Astrocyte (in vitro differentiated cells and primary cell): Measurements from ENCODE around the gene FAM3D. TPM values are rescaled to one million over a fixed set of nuclear protein-coding genes. Genes with fewer than 3 reads are reported as not detected.
"Not testable (repeated sequence)": the region's sequence is repeated elsewhere in the genome, so short reads cannot be mapped to it uniquely, and the experiment has no call there.

Source experiments
- DNase-seq: peaks from one replicate; pipeline ENCODE4 v3.0.0-alpha.2; 2010; ENCODE audit warnings: low read depth
- FAIRE-seq: peaks from 2 replicates; lab custom pipeline; 2011; peaks lifted over from hg19 to GRCh38; lab: Jason Lieb, UNC
- H2AFZ ChIP-seq: 2 replicates; pipeline ENCODE4 v1.6.0; 2012; ENCODE audit warnings: low read depth, low read length, inconsistent platforms
- H3K27ac ChIP-seq: 2 replicates; pipeline ENCODE4 v1.5.1; 2011; ENCODE audit warnings: low read depth, low read length, inconsistent platforms
- H3K27me3 ChIP-seq: 2 replicates; pipeline ENCODE4 v1.6.0; 2011; ENCODE audit warnings: low read length, inconsistent platforms; ENCODE audit not compliant: insufficient read depth
- H3K36me3 ChIP-seq: 2 replicates; pipeline ENCODE4 v1.5.1; 2011; ENCODE audit warnings: low read length, inconsistent platforms; ENCODE audit not compliant: insufficient read depth
- H3K4me1 ChIP-seq: 2 replicates; pipeline ENCODE4 v1.5.1; 2011; ENCODE audit warnings: low read length, inconsistent platforms; ENCODE audit not compliant: insufficient read depth
- H3K4me2 ChIP-seq: 2 replicates; pipeline ENCODE4 v1.6.0; 2012; ENCODE audit warnings: low read length, inconsistent platforms
- H3K4me3 ChIP-seq: 2 replicates; pipeline ENCODE4 v1.5.1; 2011; ENCODE audit warnings: low read depth, mild to moderate bottlenecking, low read length, inconsistent platforms; ENCODE audit not compliant: insufficient read depth
- H3K79me2 ChIP-seq: 2 replicates; pipeline ENCODE4 v1.6.0; 2012; ENCODE audit warnings: mild to moderate bottlenecking, low read length, inconsistent platforms; ENCODE audit not compliant: insufficient read depth
- H3K9ac ChIP-seq: 2 replicates; pipeline ENCODE4 v1.6.0; 2012; ENCODE audit warnings: mild to moderate bottlenecking, low read length, inconsistent platforms
- H3K9me3 ChIP-seq: 2 replicates; pipeline ENCODE4 v1.5.1; 2012; ENCODE audit warnings: low read depth, mild to moderate bottlenecking, low read length, inconsistent platforms; ENCODE audit not compliant: insufficient read depth
- H4K20me1 ChIP-seq: 2 replicates; pipeline ENCODE4 v1.6.0; 2012; ENCODE audit warnings: low read length, inconsistent platforms; ENCODE audit not compliant: insufficient read depth
- H3K27ac Mint-ChIP-seq: one replicate; pipeline ENCODE4 v1.8.0; 2021; ENCODE audit warnings: mild to moderate bottlenecking, mixed read lengths; ENCODE audit not compliant: unreplicated experiment
- H3K27me3 Mint-ChIP-seq: one replicate; pipeline ENCODE4 v1.8.0; 2021; ENCODE audit warnings: low read depth, mixed read lengths; ENCODE audit not compliant: unreplicated experiment
- H3K36me3 Mint-ChIP-seq: one replicate; pipeline ENCODE4 v1.8.0; 2021; ENCODE audit warnings: low read depth, mixed read lengths; ENCODE audit not compliant: unreplicated experiment
- H3K4me1 Mint-ChIP-seq: one replicate; pipeline ENCODE4 v1.8.0; 2021; ENCODE audit warnings: low read depth, mixed read lengths; ENCODE audit not compliant: unreplicated experiment
- H3K4me3 Mint-ChIP-seq: one replicate; pipeline ENCODE4 v1.8.0; 2021; ENCODE audit warnings: mild to moderate bottlenecking, moderate library complexity, mixed read lengths; ENCODE audit not compliant: unreplicated experiment
- H3K9me3 Mint-ChIP-seq: one replicate; pipeline ENCODE4 v1.8.0; 2021; ENCODE audit warnings: mild to moderate bottlenecking, mixed read lengths; ENCODE audit not compliant: unreplicated experiment
- EZH2 ChIP-seq: IDR thresholded peaks from 2 replicates; pipeline ENCODE4 v1.6.1; 2012; ENCODE audit warnings: mild to moderate bottlenecking, low read length, inconsistent platforms; ENCODE audit not compliant: insufficient read depth
- total RNA-seq: library from RNA; stranded (reverse); gene quantifications from 2 replicates; pipeline ENCODE4 v1.2.1, GENCODE V29; 2021
- TF ChIP-seq, protein P1 (sequence below): IDR thresholded peaks from 2 replicates; pipeline ENCODE4 v1.5.1; 2011; ENCODE audit warnings: low read depth, mild to moderate bottlenecking, inconsistent platforms, low read length, moderate library complexity; ENCODE audit not compliant: insufficient read depth

FAM3D gene
- total RNA-seq, 1 donor from 2014 or later, result not detected

DNA sequence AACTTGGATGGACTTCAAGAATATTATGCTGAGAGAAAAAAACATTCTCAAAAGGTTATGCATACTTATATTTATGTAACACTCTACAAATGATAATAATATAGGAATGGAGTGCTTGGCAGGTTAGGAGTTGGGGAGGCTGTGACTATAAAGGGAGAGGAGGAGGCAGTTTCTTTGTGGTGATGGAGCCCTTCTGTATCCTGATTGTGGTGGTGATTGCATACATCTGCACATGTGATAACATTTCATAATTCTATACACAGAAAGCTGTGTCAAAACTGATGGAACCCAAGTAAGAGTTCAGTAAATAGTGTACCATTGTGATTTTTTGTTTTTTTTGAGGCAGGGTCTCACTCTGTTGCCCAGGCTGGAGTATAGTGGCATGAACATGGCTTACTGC, 31.7 kb upstream of the FAM3D start:
- no peaks in the 10 kb centered on the region for H3K36me3 Mint-ChIP-seq
- no peaks in the 10 kb centered on the region for H3K4me1 Mint-ChIP-seq
- no peak for TF ChIP-seq EZH2
- TF ChIP-seq, protein P1, sequence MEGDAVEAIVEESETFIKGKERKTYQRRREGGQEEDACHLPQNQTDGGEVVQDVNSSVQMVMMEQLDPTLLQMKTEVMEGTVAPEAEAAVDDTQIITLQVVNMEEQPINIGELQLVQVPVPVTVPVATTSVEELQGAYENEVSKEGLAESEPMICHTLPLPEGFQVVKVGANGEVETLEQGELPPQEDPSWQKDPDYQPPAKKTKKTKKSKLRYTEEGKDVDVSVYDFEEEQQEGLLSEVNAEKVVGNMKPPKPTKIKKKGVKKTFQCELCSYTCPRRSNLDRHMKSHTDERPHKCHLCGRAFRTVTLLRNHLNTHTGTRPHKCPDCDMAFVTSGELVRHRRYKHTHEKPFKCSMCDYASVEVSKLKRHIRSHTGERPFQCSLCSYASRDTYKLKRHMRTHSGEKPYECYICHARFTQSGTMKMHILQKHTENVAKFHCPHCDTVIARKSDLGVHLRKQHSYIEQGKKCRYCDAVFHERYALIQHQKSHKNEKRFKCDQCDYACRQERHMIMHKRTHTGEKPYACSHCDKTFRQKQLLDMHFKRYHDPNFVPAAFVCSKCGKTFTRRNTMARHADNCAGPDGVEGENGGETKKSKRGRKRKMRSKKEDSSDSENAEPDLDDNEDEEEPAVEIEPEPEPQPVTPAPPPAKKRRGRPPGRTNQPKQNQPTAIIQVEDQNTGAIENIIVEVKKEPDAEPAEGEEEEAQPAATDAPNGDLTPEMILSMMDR, result no peak
- no peak overlapping the region for H3K4me3 Mint-ChIP-seq
- DNase-seq (no peak), FAIRE-seq (no peak)
- Histone ChIP-seq H3K9me3 (no peaks in the 10 kb centered on the region), H3K79me2 (no peaks in the 10 kb centered on the region), H3K9ac (no peak overlapping the region), H3K4me3 (no peak overlapping the region), H3K4me1 (no peaks in the 10 kb centered on the region), H2AFZ (no peak overlapping the region), H3K36me3 (no peaks in the 10 kb centered on the region), H3K27ac (no peak overlapping the region), H3K4me2 (no peak overlapping the region), H4K20me1 (no peaks in the 10 kb centered on the region), H3K27me3 (no peaks in the 10 kb centered on the region)
- peaks cover 4% of the 10 kb centered on the region for H3K9me3 Mint-ChIP-seq
- no peak overlapping the region for H3K27ac Mint-ChIP-seq
- peaks cover 6% of the 10 kb centered on the region for H3K27me3 Mint-ChIP-seq

- H3K36me3 Mint-ChIP-seq, result no peaks in the 10 kb centered on the region
- H2AFZ ChIP-seq, result no peak overlapping the region
- H4K20me1 ChIP-seq, result no peaks in the 10 kb centered on the region
- H3K27me3 ChIP-seq, result no peaks in the 10 kb centered on the region
- no peaks in the 10 kb centered on the region for H3K79me2 ChIP-seq
- H3K27ac Mint-ChIP-seq, result no peak overlapping the region
- TF ChIP-seq EZH2, result no peak
- TF ChIP-seq, protein P1, result no peak
- no peaks in the 10 kb centered on the region for H3K36me3 ChIP-seq
- H3K4me3 ChIP-seq, result no peak overlapping the region
- DNase-seq, result no peak
- FAIRE-seq, result no peak
- no peak overlapping the region for H3K27ac ChIP-seq
- no peaks in the 10 kb centered on the region for H3K9me3 ChIP-seq
- no peaks in the 10 kb centered on the region for H3K4me1 ChIP-seq
- no peak overlapping the region for H3K4me3 Mint-ChIP-seq
- peaks cover 6% of the 10 kb centered on the region for H3K27me3 Mint-ChIP-seq
- H3K4me2 ChIP-seq, result no peak overlapping the region
- no peak overlapping the region for H3K9ac ChIP-seq
- no peaks in the 10 kb centered on the region for H3K4me1 Mint-ChIP-seq
- peaks cover 4% of the 10 kb centered on the region for H3K9me3 Mint-ChIP-seq
These were observed 31.0 kb upstream of the FAM3D start for GRCh38 chr3:58697561-58697960.

DNA sequence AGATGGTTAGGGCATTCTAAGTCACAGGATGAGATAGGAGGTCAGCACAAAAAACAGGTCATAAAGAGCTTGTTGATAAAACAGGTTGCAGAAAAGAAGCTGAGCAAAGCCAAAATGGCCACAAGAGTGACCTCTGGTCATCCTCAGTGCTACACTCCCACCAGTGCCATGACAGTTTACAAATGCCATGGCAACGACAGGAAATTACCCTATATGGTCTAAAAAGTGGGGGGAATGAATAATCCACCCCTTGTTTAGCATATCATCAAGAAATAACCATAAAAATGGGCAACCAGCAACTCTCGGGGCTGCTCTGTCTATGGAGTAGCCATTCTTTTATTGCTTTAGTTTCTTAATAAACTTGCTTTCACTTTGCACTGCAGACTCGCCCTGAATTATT, 30.2 kb upstream of the FAM3D start:
- not testable (repeated sequence) for H3K4me1 Mint-ChIP-seq, H3K79me2 ChIP-seq, H3K9ac ChIP-seq, H3K4me3 Mint-ChIP-seq, H3K9me3 Mint-ChIP-seq, H3K9me3 ChIP-seq, H3K4me2 ChIP-seq, H3K36me3 ChIP-seq, H3K4me3 ChIP-seq, H3K27me3 Mint-ChIP-seq, H4K20me1 ChIP-seq, H3K36me3 Mint-ChIP-seq, FAIRE-seq, H3K27me3 ChIP-seq, H3K4me1 ChIP-seq, DNase-seq, H3K27ac ChIP-seq, H2AFZ ChIP-seq, H3K27ac Mint-ChIP-seq
